C4-2B (cell line): ENCODE measurements around the gene POTEI.
"Not testable (repeated sequence)": the region's sequence is repeated elsewhere in the genome, so short reads cannot be mapped to it uniquely, and the experiment has no call there.

Source experiments
- CTCF ChIP-seq: fragments of 450-650 bp; conservative IDR thresholded peaks from 2 replicates; pipeline ENCODE4 v1.5.1; 2017; ENCODE audit warnings: mild to moderate bottlenecking
- ZFX ChIP-seq: fragments of 450-650 bp; IDR thresholded peaks from 2 replicates; pipeline ENCODE4 v1.6.1; 2017

- not testable (repeated sequence) for TF ChIP-seq CTCF, ZFX
Measured at GRCh38 chr2:130531225-130531624, 22.1 kb upstream of the POTEI start.
